Activated CD8-positive, alpha-beta memory T cell treated with anti-CD3 and anti-CD28 coated beads, Interleukin-2, amount 50 U/mL, for 24 hours (primary cell): ENCODE results near the gene PAWR.
"Not testable (repeated sequence)": the region's sequence is repeated elsewhere in the genome, so short reads cannot be mapped to it uniquely, and the experiment has no call there.

Experiments used
- DNase-seq: peaks from one replicate; pipeline ENCODE4 v3.0.0-alpha.2; 2020; ENCODE audit errors: extremely low read depth

The PAWR gene

DNA sequence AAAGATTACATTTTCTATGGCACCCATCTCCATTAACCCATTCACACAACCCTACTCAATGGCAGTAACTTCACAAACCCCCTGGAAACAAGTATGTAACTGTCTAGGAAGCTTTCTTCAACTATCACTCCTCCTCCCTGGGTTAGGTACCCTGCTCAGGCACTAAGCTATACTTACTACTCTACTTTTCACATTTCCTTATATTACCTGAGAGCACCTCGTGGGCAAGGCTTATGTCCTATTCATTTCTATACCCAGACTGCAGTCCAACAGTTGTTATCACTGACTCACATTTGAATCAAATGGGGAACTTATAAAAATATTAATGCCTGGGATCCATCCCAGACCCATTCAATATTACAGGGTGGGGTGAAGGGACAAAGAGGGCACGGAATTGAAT lies 4.6 kb downstream of the PAWR start:
- no peak for DNase-seq

DNA sequence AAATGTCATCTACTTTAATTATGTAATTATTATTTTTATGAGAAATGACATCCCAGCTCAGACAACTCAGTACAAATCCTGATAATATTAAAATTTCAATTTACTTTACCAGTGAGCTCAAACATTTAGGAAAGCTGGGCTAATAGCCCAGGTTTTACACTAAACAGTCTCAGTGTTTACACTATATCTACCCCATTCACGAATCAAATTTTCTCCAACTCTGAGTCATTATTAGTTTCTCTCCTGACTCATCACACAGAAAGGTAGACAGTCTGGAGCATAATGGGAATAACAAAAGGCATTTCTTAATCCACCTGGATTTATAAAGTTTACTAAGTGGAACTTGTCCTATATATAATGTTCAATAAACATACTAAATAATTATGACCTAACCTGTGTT lies 5.7 kb downstream of the PAWR start:
- no peak for DNase-seq

DNA sequence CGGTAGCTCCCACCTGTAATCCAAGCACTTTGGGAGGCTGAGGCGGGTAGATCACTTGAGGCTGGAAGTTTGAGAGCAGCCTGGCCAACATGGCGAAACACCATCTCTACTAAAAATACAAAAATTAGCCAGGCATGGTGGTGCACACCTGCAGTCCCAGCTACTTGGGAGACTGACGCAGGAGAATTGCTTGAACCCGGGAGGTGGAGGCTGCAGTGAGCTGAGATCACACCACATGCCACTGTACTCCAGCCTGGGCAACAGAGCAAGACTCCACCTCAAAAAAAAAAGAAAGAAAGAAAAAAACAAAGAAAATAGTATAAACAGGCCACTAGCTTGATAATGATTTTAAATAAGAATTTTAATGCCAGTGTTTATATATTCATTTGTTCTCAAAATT lies 6.4 kb downstream of the PAWR start:
- DNase-seq = not testable (repeated sequence)

DNA sequence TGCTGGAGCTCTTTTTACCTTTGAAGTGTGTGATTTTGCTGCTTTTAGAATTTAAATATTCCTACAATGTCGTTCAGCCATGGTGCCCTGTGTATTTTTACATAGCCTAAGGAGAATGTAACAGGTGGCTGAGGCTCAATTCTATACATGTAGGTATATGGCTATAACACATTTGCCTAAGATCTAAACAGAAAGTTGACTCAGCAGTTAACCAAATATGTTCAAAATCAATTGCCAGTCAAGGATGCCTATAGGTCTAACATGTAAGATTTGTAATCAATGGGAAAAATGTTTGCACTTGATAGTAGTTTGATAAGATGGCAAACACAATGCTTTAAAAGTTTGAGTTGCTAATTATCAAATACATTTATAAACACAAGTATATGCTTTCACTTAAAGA lies 8.2 kb downstream of the PAWR start:
- DNase-seq = no peak

DNA sequence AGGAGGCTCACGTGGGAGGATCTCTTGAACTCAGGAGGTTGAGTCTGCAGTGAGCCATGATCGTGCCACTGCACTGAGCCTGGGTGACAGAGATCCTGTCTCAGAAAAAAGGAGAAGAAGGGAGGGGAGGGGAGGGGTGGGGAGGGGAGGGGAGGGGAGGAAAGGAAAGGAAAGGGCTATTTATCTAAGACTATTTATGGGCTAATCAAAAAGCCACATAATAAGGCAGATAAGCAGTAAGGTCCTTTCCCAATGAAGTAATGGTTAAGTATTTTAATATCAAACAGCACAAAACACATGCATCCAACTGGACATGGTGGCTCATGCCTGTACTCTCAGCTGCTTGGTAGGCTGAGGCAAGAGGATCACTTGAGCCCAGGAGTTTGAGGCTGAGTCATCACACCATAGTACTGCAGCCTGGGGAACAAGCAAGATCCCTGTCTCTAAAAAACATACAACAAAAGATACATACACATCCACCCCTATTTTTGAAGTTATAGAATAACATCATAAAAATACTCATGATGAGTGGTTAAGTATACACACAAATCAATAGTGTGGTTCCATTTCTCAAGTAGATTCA lies 9.7 kb downstream of the PAWR start:
- no peak for DNase-seq

DNA sequence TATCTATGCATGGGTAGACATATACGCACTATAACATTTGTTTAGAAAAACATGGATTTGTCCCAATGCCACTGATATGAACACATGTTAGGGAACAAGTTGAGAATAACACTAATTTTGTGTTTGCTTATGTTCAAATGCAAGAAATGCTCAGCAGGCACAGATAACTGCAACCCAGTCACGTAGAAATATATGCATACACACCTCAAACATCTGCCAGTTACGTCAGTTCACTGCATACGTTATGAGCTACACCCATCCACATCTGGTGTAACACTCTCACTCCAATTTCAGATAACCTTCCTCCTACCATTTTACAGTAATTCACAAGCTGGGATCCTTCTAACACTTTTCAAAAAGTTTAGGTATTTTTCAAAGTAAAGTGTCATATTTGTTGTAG lies 10.7 kb downstream of the PAWR start:
- DNase-seq = no peak

DNA sequence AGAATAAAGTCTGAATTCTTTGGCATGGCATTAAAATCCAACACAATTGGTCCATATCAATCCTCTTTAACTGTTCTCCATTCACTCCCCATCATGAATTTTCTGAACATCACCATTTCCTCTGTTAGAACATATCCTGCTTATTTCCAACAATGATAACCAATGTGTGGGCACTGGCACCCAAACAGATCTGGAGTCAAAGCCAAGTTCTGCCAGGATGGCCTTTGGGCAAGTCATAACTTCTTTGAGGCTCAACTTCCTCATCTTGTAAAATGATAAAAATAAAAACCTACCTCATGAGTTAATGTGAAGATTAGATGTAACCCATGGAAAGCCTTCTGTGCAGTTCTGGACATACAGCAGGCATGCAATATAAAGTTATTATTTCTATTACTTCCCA lies 12.5 kb downstream of the PAWR start:
- DNase-seq = no peak

DNA sequence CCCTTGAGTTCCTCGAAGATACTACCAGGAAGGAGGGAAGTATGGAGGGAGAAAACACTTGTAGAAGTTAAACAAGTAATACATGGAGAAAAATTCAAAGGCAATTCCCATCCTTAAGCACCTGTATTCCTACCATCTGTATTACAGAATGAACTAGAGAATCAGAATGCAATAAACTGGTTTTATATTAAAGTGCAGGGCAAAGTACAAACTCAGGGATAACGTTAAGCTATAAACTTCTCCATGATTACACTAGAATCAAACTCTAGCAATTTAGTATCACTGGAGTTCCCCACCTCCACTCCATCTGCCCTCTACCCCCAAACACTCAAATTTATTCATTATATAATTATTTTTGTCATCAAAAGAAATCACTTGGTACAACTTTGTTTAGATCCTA lies 13.1 kb downstream of the PAWR start:
- no peak for DNase-seq

DNA sequence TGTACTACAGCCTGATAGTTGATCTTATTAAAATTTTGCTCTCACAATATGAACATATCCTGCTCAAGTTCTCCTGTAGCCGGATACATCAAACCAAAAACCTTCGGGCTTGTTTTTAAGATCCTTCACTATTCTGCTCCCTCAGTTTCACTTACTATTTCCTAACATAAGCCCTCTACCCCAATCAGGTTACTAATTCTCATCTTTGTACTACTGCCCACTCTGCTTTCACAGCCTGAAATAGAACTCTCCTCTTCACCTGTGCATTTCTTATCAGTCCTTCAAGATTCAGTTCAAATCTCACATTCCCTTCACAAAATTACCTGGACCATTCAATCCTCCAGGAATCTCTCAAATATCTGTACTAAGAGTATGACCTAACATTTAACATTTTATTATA lies 14.2 kb downstream of the PAWR start:
- no peak for DNase-seq

DNA sequence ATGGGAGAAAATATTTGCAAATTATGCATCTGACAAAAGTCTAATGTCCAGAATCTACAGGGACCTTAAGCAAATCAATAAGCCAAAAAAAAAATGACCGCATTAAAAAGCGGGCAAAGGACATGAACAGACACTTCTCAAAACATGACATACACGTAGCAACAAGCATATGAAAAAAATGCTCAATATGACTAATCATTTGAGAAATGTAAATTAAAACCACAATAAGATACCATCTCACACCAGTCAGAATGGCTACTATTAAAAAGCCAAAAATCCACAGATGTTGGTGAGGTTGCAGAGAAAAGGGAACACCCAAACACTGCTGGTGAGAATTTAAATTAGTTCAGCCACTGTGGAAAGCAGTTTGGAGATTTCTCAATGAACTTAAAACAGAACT lies 16.1 kb downstream of the PAWR start:
- no peak for DNase-seq

DNA sequence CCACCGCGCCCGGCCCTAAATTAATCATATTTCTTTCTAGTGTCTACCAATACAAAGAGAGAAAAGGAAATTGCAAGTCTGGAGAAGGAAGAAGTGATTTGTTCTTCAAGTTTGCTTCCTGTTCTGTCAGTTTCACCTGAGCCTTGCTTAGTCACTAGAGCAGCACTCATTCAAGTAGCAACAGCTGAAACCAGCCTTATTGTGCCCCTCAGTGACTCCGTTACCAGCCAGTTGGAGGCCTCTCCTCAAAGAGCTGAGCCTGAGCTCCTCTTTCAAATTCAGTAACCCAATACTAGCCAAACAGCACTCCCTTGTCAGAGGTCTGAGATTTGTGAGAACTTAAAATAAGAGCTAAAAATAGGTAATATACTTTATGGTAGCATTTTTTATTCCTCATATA lies 17.4 kb downstream of the PAWR start:
- DNase-seq = no peak

DNA sequence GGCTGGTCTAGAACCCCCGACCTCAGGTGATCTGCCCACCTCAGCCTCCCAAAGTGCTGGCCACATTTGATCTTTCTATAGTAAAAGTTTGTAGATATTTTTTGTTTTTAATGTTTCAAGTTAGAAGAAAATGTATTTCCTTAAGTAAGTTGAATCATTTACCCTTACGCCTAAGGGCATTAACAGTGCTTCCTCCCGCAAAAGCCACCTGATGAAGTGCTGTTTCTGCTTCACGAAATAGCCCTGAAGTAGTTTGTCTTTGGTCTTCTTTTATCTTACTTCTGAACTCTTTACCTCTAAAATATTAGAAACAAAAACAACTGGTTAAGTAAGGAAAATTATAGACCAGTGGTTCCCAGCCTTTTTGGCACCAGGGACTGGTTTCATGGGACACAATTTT lies 22.7 kb downstream of the PAWR start:
- no peak for DNase-seq

DNA sequence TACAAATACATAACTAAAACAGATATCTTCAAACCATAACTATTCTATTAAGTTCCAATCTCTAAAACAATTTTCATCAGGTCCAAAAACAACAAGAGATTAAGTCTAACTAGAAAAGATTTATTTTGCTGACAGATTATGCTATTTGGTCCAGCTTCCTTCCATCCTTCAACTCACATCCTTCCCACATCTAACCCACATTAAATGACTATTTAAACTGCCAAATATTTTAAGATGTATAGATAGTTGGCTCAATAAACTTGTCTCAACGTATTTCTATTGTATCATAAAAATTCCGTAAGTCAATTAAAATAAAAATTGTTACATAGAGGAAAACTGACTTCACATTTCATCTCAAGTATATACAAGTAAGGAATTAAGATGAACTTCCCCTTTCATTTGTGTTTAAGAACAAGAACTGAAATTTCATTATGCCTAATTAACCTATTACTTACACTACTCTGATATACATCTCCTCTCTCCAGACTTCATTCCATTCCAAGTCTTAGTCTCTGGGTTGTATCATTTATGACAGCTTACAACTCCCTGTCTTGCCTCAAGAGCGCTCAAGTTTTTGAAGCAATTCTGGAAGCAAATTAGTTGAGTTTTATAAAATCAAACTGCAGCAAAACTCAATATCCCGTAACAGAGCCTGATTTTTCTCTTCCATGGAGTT lies 25.4 kb downstream of the PAWR start:
- no peak for DNase-seq

DNA sequence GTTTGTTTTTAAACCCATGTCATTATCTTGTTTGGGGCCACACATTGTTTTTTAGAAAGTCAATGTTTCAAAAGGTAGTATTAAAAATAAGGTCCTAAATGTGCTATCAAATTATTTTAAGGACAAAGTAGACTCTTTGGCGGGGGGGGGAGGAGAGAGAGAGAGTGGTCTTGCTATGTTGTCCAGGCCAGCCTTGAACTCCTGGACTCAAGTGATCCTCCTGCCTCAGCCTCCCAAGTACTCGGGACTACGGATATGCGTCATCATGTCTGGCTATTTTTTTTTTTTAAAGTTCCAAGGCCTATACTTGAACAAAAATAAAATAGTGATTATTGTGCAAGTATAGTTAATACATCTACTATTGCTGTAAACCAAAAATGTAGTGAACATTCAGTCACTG lies 26.2 kb downstream of the PAWR start:
- DNase-seq = no peak

DNA sequence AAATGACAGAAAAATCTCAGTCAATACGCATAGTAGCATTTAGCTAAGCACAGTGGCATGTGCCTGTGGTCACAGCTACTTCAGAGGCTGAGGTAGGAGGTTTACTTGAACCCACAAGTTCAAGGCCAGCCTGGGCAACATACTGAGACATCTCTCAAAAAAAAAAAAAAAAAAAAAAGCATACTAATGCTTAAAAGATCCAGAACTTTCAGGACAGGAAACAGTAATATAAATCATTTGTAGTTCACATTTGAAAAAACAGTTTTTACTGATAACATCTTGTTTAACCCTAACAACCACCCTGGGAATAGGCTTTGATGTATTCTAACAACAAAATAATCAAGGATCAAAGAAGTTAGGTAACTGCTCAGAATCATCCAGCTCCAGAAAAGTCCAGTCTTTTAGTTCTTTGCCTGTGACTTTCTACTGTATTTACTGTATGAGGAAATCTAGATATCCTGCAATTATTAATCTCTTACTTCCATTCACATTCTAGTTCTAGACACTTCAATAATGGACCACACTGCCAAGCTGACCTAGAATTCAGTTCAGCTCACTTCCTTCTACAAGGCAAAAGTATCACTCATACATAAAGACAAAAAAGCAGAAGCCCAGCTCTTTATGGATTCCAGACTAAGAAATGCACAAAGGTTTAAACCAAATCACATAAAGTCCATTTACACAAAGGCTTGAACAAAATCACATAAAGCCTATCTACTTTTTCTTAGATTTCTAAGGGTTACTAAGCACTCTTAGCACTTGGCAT lies 28.5 kb downstream of the PAWR start:
- no peak for DNase-seq

DNA sequence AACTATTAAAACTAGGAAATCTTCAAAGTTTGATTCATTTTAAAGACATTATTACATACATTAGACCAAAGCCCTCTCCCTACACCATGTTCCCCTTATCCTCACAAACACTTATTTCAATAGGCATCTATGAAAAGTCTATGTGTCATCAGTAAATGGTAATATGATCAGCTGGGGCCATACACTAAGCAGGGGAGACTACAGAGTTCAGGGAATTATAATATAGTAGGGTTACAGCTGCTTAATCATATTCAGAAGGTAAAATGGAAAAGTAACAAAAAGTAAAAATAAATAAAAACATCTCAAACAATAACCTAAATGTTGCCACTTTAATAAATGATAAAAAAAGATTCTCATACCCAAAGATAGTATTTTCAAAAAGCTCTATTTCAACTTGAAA lies 29.1 kb downstream of the PAWR start:
- DNase-seq = no peak

DNA sequence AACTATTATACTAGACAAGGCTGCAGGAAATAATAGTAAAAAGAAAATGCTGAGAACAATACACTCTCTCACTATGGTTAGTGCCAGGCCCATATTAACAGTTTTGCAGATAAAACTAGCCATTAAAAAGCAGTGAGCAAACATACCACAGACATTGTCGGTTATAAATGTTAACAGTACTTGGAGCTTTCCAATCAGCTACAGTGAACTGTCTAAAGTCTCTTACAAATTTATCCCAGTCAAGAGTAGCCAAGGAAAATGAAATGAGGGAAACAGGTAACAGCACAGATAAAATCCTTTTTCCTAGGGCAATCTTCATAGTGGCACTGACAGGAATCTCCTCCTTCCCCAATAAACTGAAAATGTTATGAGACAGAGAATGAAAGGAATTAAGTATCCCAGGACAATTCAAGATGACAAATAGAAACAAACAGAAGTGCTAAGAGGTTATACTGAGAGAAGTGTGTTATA lies 30.8 kb downstream of the PAWR start:
- no peak for DNase-seq

DNA sequence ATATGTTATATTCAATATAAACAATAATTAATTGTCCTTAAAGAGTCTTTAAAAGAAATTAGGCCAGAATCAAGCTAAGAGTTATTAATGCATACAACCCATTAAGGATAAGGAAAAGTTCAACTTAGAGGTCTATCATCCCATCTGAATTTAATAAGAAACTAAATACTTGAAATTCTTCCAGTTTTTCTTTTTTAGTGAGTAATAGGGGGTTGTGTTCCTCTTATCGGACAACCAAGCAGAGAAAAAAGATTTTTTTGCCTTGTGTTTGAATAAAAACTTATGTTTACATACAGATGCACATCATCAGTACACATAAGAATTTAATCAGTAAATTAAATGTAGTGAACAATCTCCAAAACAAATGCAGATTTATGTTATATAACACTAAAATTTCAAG lies 32.5 kb downstream of the PAWR start:
- DNase-seq = no peak

DNA sequence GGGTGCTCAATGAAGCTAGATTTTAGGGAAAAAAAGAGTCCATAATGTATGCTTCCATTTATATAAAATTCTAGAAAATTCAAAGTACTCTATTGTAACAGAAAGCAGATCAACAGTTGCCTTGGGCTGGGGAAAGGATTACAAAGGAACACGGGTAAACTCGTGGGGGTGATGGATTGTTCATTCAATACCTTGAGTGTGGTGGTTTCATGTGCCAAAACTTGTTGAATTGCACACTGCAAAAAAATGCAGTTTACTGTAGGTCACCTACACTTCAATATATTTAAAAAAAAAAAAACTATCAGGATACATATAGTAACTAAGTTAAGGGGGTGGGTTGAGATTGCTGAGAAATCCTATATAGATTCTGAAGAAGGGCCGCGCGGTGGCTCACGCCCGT lies 33.6 kb downstream of the PAWR start:
- no peak for DNase-seq

DNA sequence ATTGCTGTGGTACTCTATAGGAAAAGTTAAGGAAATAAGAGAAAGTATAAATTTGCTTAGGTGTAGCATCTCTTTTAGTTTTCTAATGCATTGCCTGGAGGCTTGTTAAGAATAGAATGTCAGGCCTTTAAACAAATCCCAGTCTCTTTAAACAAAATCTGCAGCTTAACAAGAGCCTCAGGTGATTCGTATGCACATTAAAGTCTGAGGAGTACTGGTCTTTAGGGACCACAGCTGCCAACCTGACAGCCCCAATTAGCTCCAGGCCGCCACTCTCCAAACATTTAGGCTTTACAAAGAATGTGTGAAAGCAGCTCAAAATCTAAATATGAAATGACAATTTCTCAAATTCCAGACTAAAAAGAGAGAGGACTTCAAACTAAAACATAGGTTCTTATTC lies 35.7 kb downstream of the PAWR start:
- DNase-seq = no peak

DNA sequence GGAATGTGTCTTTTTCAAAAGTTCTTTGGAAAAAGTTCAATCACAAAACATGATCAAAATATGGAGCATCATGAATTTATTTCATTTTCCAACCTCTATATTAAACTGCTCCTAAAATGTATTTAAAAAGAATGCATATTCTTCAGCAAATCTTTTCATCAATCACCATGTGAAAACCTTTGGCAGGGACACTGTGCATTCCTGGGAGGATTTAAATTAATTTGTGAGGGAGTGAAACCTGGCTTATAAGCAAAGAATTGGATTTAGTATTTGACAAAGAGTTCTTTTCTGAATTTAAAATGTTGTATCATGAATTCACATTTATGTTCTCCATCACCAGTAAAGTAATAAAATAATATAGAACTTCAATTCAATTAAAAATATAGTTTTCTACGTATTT lies 38.2 kb downstream of the PAWR start:
- DNase-seq = no peak

DNA sequence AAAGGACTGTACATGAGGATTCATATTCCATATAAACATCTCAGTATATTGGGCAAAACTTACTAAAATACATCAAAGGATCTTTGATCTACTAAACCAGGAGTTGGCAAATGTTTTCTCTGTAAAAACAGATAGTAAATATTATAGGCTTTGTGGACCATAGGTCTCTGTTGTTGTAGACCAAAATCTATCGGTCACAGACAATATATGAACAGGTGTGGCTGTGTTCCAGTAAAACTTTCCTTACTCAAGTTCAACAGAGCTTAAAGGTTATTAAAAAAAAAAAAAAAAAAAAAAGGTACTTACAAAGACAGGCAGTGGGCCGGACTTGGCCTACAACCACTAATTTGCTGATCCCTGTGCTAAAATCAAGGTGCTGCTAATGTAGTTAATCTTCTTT lies 40.3 kb downstream of the PAWR start:
- DNase-seq = no peak

DNA sequence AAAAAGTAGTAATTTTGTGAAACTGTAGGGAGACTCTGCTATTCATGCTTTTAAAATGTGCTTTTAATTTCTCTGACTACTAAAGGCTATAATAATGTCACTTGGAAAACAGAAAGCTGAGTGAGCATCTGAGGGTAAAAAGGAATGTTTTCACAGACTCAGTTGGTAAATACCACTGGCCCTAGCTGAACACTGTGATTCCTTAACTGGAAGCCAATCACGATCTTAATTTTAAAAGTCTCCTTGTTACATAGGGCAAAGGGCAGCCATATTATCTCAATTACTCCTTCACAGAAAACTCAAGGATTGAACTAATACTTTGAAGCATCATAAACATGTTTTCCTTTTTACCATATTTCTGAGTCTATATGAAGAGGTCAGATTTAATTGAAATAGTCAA lies 41.9 kb downstream of the PAWR start:
- no peak for DNase-seq
